ENCODE measurements around the gene NPLOC4. TPM values are rescaled to one million over a fixed set of nuclear protein-coding genes. Genes with fewer than 3 reads are reported as not detected.

Gene NPLOC4
- total and polyA plus RNA-seq, 2 of the 13 experiments (the other 11 are each of a cell fraction or from before 2014, with no cell fraction given): 57.0 to 97.0 TPM

DNA sequence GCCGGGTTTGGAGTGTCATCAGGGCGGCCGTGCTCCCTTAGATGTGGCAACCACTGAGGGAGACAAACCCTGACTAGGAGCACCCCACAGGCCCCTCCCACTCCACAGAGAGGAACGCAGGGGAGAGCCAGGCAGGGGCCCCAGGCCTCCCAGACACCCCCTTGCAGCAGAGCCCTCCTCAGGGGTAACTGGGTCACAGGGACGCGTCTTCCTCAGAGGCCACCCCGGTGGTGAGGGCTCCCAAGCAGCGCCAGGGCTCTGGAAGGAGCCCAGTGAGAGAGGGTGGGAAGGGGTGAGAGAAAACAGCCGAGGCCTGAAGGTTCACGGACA lies 97.4 kb downstream of the NPLOC4 start:
- H3K79me2 ChIP-seq (ENCODE audit: insufficient read depth, low read length): no peaks in the 10 kb centered on the region
- CTCF ChIA-PET (ENCODE audit: low intra/inter-chr PET ratio, low total read pairs): no interaction called here
- BruUV-seq (replicated peaks): no TSS peak
- no peak overlapping the region for H3K4me3 ChIP-seq (replicated peaks in 1 of 3; ENCODE audit: insufficient read depth in 1 of 3, low read depth in 2 of 3, low read length in 3 of 3)
- H3K9ac ChIP-seq (ENCODE audit: insufficient read depth, low read depth, low read length): no peak overlapping the region
- FAIRE-seq: no peak
- no peak overlapping the region for H3K4me2 ChIP-seq (ENCODE audit: low read depth, low read length)
- POLR2A ChIA-PET: no interaction called here
- DNase-seq (ENCODE audit: low spot score): no peak
- H4K20me1 ChIP-seq (ENCODE audit: insufficient read depth, low read length): no peaks in the 10 kb centered on the region
- peaks cover 17 to 26% of the 10 kb centered on the region in 2 experiments for H3K36me3 ChIP-seq (replicated peaks in 1 of 2; ENCODE audit: control insufficient read depth in 1 of 2, insufficient read depth in 2 of 2, low read length in 2 of 2)
- in situ Hi-C loops (cut with HindIII; ENCODE audit: extremely low pct_ligation_motif_present, low pct_unique_long_range_greater_than_20kb): no loop called here
- no peaks in the 10 kb centered on the region for H3K27me3 ChIP-seq (ENCODE audit: control insufficient read depth in 1 of 2, insufficient read depth in 2 of 2, low read length in 2 of 2)
- H3K9me3 ChIP-seq (ENCODE audit: low read length): no peaks in the 10 kb centered on the region
- H3K27ac ChIP-seq (ENCODE audit: extremely low read length, insufficient read depth, low read length): no peak overlapping the region
- H3K4me1 ChIP-seq (ENCODE audit: insufficient read depth, low read length): no peaks in the 10 kb centered on the region
- WGBS (ENCODE audit: low lambda C conversion rate): 96% methylated on average over 10 of the region's 10 CpGs
- H2AFZ ChIP-seq (ENCODE audit: low read length): no peak overlapping the region
- TF ChIP-seq SMARCC2 (IDR thresholded peaks at IDR 0.05) (no peak), SMAD9 (CRISPR knock-in tag; IDR thresholded peaks at IDR 0.05) (no peak), AGO1 (IDR thresholded peaks at IDR 0.05; ENCODE audit: low read depth, low read length, poor library complexity, severe bottlenecking) (peak; percentile 7), RBM22 (optimal IDR thresholded peaks at IDR 0.05; ENCODE audit: low read length) (peak; percentile 19)
- intact Hi-C loops (cut with micrococcal nuclease; ENCODE audit: unreplicated experiment): no loop called here
- no peak for ATAC-seq

DNA sequence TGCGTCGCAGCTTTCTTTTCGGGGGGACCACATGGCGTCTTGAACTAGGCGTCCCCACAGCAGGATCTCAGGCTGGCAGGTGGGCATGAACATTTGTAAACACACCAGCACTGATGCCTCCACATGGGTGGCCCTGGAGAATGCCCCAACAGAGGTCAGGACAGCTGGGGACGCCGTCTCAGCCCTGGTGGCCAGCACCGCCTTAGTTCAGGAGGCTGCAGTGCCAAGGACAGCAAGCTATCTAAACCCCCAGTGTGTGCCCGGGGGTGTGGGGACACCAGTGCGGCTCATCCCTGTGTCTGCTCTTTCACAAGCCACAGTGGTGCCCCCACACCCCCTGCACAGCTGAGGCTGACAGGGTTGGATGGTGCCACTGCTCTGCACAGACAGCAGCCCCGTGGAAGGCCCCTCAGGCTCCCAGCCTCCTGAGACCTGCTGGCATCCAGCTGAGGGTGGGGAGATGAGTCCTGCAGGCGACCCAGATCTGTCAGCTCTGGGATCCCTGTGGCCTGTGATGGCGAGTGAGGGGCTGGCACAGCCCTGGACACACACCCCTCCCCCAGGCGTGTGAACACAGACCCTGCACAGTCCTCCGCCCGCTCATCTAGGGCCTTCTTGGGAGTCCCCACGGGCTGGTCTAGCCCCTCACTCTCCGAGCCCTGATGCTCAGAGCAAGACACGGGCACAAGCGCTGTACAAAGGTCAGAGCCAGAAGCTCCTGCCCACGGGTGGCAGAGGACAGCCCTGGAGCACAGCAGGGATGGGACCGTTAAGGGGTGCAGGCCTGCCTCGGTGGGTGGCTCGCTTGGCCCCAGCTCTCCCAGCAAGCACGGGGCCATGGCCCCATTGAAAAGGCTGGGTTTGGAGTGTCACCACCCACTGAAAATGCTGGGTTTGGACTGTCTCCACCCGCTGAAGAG lies 98.0 kb downstream of the NPLOC4 start:
- Histone ChIP-seq H4K20me1 (ENCODE audit: insufficient read depth, low read length) (no peaks in the 10 kb centered on the region), H3K27me3 (ENCODE audit: control insufficient read depth in 1 of 2, insufficient read depth in 2 of 2, low read length in 2 of 2) (no peaks in the 10 kb centered on the region), H3K4me3 (replicated peaks in 1 of 3; ENCODE audit: insufficient read depth in 1 of 3, low read depth in 2 of 3, low read length in 3 of 3) (no peak overlapping the region), H3K4me1 (ENCODE audit: insufficient read depth, low read length) (peaks cover 1% of the 10 kb centered on the region), H3K9me3 (ENCODE audit: low read length) (no peaks in the 10 kb centered on the region), H3K4me2 (ENCODE audit: low read depth, low read length) (no peak overlapping the region), H3K9ac (ENCODE audit: insufficient read depth, low read depth, low read length) (no peak overlapping the region), H3K79me2 (ENCODE audit: insufficient read depth, low read length) (no peaks in the 10 kb centered on the region), H2AFZ (ENCODE audit: low read length) (no peak overlapping the region), H3K27ac (ENCODE audit: extremely low read length, insufficient read depth, low read length) (no peak overlapping the region), H3K36me3 (replicated peaks in 1 of 2; ENCODE audit: control insufficient read depth in 1 of 2, insufficient read depth in 2 of 2, low read length in 2 of 2) (peaks cover 11 to 23% of the 10 kb centered on the region in 2 experiments)
- intact Hi-C loops (cut with micrococcal nuclease; ENCODE audit: unreplicated experiment): no loop called here
- DNase-seq (ENCODE audit: low spot score) (no peak), FAIRE-seq (no peak), ATAC-seq (no peak)
- POLR2A ChIA-PET: interaction anchor here (1.4 kb wide), 1 partner anchor 26 kb away, joined by 5 read pairs; the partner anchor contains the start of gene ACTG1
- BruUV-seq (replicated peaks): no TSS peak
- WGBS (ENCODE audit: low lambda C conversion rate): 90% methylated on average over 18 of the region's 26 CpGs
- CTCF ChIA-PET (ENCODE audit: low intra/inter-chr PET ratio, low total read pairs): no interaction called here
- in situ Hi-C loops (cut with HindIII; ENCODE audit: extremely low pct_ligation_motif_present, low pct_unique_long_range_greater_than_20kb): no loop called here
- TF ChIP-seq ATM (IDR thresholded peaks at IDR 0.05; ENCODE audit: borderline replicate concordance) (no peak), POLR2A (IDR thresholded peaks at IDR 0.05; ENCODE audit: insufficient read depth in 1 of 2, low read depth in 2 of 2, low read length in 2 of 2) (peak in 1 of 2 experiments; percentile 16; a peak in 1 of 4 replicates), KMT2B (CRISPR knock-in tag; IDR thresholded peaks at IDR 0.05) (no peak), ZNF282 (IDR thresholded peaks at IDR 0.05; ENCODE audit: partially characterized antibody) (no peak), RARA (CRISPR knock-in tag; IDR thresholded peaks at IDR 0.05) (no peak), HNRNPH1 (optimal IDR thresholded peaks at IDR 0.05; ENCODE audit: low read depth, low read length) (no peak), AGO2 (optimal IDR thresholded peaks at IDR 0.05; ENCODE audit: low read depth, low read length) (peak; percentile 64), ZNF713 (CRISPR knock-in tag; IDR thresholded peaks at IDR 0.05) (no peak), AGO1 (IDR thresholded peaks at IDR 0.05; ENCODE audit: low read depth, low read length, poor library complexity, severe bottlenecking) (peak; percentile 21)
- TF ChIP-seq, protein P1, sequence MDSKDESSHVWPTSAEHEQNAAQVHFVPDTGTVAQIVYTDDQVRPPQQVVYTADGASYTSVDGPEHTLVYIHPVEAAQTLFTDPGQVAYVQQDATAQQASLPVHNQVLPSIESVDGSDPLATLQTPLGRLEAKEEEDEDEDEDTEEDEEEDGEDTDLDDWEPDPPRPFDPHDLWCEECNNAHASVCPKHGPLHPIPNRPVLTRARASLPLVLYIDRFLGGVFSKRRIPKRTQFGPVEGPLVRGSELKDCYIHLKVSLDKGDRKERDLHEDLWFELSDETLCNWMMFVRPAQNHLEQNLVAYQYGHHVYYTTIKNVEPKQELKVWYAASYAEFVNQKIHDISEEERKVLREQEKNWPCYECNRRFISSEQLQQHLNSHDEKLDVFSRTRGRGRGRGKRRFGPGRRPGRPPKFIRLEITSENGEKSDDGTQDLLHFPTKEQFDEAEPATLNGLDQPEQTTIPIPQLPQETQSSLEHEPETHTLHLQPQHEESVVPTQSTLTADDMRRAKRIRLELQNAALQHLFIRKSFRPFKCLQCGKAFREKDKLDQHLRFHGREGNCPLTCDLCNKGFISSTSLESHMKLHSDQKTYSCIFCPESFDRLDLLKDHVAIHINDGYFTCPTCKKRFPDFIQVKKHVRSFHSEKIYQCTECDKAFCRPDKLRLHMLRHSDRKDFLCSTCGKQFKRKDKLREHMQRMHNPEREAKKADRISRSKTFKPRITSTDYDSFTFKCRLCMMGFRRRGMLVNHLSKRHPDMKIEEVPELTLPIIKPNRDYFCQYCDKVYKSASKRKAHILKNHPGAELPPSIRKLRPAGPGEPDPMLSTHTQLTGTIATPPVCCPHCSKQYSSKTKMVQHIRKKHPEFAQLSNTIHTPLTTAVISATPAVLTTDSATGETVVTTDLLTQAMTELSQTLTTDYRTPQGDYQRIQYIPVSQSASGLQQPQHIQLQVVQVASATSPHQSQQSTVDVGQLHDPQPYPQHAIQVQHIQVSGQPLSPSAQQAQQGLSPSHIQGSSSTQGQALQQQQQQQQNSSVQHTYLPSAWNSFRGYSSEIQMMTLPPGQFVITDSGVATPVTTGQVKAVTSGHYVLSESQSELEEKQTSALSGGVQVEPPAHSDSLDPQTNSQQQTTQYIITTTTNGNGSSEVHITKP (CRISPR knock-in tag; IDR thresholded peaks at IDR 0.05; ENCODE audit: low read depth): no peak
- TF ChIP-seq, protein P2, sequence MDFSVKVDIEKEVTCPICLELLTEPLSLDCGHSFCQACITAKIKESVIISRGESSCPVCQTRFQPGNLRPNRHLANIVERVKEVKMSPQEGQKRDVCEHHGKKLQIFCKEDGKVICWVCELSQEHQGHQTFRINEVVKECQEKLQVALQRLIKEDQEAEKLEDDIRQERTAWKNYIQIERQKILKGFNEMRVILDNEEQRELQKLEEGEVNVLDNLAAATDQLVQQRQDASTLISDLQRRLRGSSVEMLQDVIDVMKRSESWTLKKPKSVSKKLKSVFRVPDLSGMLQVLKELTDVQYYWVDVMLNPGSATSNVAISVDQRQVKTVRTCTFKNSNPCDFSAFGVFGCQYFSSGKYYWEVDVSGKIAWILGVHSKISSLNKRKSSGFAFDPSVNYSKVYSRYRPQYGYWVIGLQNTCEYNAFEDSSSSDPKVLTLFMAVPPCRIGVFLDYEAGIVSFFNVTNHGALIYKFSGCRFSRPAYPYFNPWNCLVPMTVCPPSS (IDR thresholded peaks at IDR 0.05): no peak

Measured in HepG2 (cell line).